Measurements from ENCODE around the gene EFCAB6. TPM values are rescaled to one million over a fixed set of nuclear protein-coding genes. Genes with fewer than 3 reads are reported as not detected.
"Not testable (repeated sequence)": the region's sequence is repeated elsewhere in the genome, so short reads cannot be mapped to it uniquely, and the experiment has no call there.

The EFCAB6 gene
- total RNA-seq, 1 experiment from 2014 or later: 1.7 TPM

DNA sequence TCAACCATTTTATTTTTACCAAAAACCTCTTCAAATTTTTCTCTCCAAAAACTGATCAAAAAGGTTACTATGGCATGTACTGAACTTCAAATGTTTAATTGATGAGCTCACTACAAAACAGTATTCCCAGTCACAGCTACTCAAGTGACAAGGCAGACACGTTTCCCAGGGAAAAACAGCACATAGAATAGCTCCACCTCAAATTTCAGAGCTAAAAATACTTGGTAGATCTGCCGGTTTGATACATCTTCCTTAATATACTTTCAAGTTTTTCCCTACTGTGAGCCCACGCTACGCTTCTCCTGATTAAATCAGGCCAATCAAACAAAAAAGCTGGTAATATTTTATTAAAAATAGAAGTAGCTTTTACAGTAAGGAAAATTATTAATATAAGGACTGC is 100.4 kb downstream of the EFCAB6 start:
- DNase-seq (ENCODE audit: low read depth): no peak

DNA sequence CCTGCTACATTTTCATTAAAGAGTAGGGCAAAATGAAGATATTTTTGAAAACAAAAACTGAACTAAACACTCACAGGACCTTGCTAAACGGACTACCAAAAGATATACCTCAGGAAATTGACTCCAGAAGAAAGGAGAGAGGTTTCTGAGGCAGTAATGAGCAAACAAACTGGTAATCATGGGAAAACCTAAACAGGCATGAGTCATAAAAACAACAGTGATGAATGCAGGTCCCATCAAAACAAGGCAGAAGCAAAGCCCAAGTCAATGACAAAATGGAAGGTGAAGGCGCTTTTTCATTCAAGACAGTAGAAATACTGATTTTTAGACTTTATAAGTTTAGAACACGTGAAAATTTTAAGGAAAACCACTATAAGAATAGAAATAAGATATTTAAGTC is 104.5 kb downstream of the EFCAB6 start:
- DNase-seq (ENCODE audit: low read depth): peak; percentile 17

- DNase-seq (ENCODE audit: low read depth): no peak
These were observed 105.4 kb downstream of the EFCAB6 start for GRCh38 chr22:43706571-43707328.

- DNase-seq (ENCODE audit: low read depth): no peak
These were observed 106.0 kb downstream of the EFCAB6 start for GRCh38 chr22:43706151-43706550.

DNA sequence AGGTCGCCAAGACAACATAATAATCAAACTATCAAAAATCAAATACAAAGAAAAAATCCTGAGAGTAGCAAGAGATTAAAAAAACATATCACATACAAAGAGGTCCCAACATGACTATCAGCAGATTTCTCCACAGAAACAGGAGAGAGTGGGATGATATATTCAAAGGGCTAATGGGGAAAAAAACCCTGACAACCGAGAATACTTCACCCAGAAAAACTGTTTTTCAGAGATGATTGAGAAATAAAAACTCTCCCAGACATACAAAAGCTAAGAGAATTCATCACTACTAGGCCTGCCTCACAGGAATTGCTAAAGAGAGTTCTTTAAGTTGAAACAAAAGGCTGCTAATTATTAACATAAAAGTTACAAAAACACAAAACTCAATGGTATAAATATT is 108.1 kb downstream of the EFCAB6 start:
- no peak for DNase-seq (ENCODE audit: low read depth)

DNA sequence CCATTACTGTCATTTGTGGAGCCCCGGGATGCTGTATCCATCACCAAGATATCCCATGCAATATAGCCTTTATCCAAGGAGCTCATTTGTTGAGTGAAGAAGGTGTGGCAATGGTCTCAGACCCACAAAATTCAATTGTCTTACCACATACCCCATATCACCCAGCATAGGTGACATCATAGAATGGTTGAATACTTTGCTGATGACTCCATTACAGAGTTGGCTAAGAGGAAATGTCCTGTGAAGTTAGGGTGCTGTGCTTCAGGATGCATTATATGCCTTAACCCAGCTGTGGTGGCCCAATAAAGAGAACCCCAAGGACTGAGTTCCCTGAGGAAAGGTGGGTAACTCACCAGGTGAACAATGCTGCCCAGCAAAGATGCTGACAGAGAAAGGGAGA is 113.7 kb downstream of the EFCAB6 start:
- no peak for DNase-seq (ENCODE audit: low read depth)

DNA sequence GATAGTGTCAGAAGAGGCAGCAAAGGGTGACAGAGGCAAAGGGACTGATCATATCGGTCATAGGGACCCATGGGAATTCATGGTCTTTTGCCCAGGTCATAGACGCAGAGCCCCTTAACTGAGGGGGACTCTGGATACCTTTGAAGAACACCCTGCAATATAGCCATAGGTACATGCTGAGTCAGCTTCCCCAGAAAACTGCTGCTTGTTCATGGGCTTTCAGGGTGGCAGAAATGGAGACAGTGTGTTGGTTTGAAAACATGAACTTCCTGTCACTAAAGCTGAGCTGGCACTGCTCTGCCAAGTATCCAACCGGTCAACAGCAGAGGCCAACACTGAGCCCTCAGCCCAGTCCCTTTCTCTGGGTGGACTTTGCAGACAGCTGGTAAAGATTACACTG is 114.2 kb downstream of the EFCAB6 start:
- DNase-seq (ENCODE audit: low read depth): no peak

GRCh38 chr22:43693249-43693648 is 118.9 kb downstream of the EFCAB6 start:
- DNase-seq (ENCODE audit: low read depth): no peak

DNA sequence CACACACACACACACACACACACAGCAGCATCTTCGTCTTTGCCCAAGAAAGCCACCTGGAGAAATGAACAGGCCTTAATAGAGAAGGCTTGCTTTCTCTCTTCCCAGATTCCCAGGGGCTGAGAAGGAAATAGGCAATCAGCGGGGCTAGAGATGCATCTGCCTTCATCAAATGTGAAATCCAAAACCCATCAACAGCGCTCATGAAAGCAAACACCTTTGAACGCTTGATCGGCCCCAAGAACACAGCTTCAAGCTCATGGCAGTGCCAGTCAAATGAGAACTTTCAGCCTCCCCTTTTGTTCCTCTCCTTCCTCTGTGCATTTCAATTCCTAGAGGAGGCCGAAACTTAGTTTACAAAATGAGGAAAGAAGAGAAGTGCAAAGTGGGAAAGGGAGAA is 122.7 kb downstream of the EFCAB6 start:
- DNase-seq (ENCODE audit: low read depth): no peak

DNA sequence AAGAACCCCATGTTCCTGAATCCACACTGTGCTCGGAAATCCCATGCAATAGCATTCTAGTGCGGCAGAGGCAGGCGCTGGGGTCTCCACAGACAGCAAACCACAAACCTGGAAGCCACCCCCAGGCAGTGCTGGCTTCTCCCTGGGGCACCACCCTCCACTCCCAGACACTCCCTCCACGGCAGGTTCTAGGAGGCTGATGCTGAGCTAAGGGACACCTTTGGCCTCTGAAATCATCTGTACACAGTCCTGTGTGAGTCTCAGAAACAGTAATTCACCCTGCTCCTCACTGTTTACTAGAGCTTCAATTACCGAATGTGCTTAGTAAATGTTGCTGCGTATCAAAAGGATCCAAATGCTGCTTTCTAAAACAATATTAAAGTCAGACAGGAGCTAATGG is 129.3 kb downstream of the EFCAB6 start:
- DNase-seq (ENCODE audit: low read depth): no peak

DNA sequence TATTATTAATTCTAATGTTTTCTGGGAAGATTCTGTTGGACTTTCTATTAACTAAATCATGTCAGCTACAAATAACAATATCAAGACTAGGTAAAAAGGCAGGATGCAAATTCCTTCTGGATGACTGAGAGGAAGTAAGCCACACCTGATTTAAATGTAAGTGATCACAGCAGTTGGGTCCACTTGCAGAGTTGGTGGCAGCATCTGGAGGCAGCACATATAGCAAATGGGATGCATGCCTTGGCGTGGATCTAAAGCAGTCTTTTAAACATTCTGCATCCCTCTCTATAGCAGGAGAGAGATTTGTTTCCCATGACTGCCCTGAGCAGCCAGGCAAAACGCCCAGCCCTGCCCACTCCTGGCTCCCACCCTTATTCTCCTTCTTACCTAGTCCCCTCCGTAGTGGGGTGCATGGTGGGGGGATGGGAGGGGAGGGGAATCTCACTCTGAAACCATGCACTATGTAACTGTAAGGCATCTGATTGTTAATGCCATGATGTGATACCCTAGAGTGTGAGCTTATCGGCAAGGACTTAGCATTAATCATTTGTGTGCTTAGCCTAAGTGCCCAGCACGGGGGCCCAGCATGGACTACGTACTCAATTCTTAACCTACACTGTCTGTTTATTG is 130.3 kb downstream of the EFCAB6 start:
- no peak for DNase-seq (ENCODE audit: low read depth)

DNA sequence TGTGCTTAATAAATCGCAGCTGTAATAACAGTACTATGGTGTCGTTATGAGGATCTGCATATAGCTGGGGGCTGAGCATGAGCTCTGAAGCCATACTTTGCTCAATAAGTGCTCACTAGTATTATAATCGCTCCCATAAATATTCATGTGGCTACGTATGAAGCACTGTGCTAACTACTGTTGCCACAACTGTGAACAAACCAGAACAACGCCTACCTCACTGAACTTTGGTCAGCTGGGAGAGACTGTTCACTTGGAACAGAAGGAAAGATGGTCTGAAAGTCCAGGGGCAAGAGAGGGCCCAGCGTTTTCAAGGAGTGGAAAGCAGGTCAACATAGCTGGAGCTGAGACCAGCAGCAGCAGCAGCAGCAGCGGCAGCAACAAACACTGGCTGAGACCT is 141.6 kb downstream of the EFCAB6 start:
- no peak for DNase-seq (ENCODE audit: low read depth)

DNA sequence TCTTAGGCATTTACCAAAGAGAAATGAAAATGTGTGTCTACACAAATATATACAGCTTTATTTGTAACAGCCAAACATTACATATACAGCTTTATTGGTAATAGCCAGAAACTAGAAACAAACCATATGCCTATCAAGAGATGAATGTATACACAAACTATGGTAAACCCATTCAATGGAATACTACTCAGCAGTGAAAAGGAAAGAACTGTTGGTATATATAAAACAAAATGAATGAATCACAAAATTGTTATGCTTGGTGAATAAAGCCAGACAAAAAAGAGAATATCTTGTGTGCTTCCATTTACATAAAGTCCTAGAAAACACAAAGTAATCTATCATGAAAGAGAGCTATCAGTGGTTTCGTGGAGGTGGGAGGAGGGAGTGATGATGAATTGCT is 142.9 kb downstream of the EFCAB6 start:
- no peak for DNase-seq (ENCODE audit: low read depth)

DNA sequence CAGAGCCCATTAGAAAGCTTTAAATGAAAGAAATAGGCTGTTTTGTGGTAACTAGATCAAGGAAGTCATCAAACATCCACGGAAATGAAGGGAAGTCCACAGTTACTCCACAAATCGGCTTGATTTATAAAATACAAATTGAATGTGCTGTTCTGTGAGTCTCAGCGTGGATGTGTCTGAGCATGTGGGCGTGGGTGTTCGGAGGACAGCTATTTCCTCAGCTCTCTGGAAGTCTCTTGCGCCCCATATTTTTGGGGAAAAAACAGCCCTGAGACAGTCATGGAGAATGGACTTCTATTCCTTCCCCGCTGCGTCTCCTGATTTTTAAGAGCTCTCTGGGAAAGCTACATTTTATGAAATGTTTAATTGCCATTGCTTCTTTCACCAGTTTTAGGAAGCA is 144.4 kb downstream of the EFCAB6 start:
- DNase-seq (ENCODE audit: low read depth): no peak

DNA sequence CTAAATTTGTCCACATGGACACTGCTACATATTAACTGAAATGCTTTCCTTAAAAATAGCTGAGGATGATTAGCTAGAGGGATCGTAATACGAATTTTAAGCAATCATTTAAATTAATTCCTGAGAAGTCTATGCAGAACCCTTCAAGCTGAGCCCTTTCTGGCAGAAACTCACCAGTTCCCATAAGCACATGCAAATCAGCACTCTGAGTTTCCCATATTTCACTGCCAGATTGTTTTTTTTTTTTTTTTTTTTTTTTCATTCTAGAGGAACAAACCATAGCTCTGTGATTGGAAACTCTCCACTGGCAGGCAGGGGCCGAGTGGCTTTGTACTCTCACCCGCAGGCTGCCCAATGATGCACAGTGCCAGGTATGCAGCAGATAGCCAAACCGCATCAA is 145.6 kb downstream of the EFCAB6 start:
- DNase-seq (ENCODE audit: low read depth): no peak

GRCh38 chr22:43658823-43659222 is 153.3 kb downstream of the EFCAB6 start:
- no peak for DNase-seq (ENCODE audit: low read depth)

DNA sequence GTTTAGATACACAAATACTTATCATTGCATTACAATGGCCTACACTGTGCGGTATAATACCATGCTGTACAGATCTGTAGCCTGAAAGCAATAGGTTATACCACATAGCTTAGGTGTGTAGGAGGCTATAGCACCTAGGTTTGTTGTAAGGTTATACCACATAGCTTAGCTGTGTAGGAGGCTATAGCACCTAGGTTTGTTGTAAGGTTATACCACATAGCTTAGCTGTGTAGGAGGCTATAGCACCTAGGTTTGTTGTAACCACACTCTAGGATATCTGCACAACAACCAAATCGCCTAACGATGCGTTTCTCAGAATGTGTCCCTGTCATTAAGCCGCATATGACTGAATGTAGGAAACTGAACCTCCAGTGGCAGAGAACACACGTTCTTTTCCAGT is 155.5 kb downstream of the EFCAB6 start:
- not testable (repeated sequence) for DNase-seq (ENCODE audit: low read depth)

- DNase-seq (ENCODE audit: low read depth): no peak
These were observed 157.8 kb downstream of the EFCAB6 start for GRCh38 chr22:43654271-43654670.

- DNase-seq (ENCODE audit: low read depth): no peak
These were observed 159.3 kb downstream of the EFCAB6 start for GRCh38 chr22:43652845-43653244.

DNA sequence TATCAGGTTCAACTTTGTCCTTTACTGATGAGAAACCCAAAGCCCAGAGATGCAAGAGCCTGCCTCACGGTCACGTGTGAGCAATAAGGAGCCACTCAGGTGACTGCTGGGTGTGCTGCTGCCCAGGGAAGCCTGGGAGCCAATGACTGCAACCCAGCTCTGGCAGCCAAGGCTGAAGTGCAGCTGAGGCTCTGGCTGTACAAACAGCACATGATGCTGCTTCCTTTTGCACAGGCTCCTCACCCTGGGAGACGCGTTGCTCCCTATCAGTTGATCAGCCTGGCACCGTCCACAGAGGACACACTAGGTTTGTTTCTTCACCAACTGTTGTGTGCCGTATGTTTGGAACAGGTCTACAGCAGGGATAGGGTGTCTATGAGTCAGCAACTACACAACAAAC is 168.7 kb downstream of the EFCAB6 start:
- DNase-seq (ENCODE audit: low read depth): no peak

- DNase-seq (ENCODE audit: low read depth): no peak
These were observed 169.5 kb downstream of the EFCAB6 start for GRCh38 chr22:43642319-43643206.

GRCh38 chr22:43639228-43639948 is 172.7 kb downstream of the EFCAB6 start:
- no peak for DNase-seq (ENCODE audit: low read depth)

Data from LHCN-M2 (cell line).